ENCODE measurements around the gene CACHD1. TPM values are rescaled to one million over a fixed set of nuclear protein-coding genes. Genes with fewer than 3 reads are reported as not detected.

CACHD1 gene
- total and polyA plus RNA-seq, 2 of the 8 experiments (the other 6 are each of a cell fraction or from before 2014, with no cell fraction given) = 22.2 to 42.5 TPM

- ChIA-PET POLR2A (ENCODE audit: partially characterized antibody) (interaction anchor here (0.6 to 3.6 kb wide), 12 partner anchors 10 to 302 kb away, joined by 3 to 27 read pairs (median 3); no protein-coding TSS in a partner anchor), CTCF (ENCODE audit: partially characterized antibody) (interaction anchor here (1.0 to 1.3 kb wide), 2 partner anchors 19 to 26 kb away, joined by 4 to 6 read pairs; no protein-coding TSS in a partner anchor)
- Histone ChIP-seq H3K56ac (replicated peaks; ENCODE audit: insufficient read length, low read depth, low read length) (peak overlapping the region; percentile 51), H3K79me1 (ENCODE audit: low read depth, low read length) (no peaks in the 10 kb centered on the region; the same call in 1 of the 2 replicates), H3K9me3 (ENCODE audit: insufficient read depth in 2 of 2, low read depth in 1 of 2, low read length in 1 of 2) (no peaks in the 10 kb centered on the region), H2BK120ac (replicated peaks; ENCODE audit: low read depth, low read length) (peak overlapping the region; percentile 4), H3K36me3 (ENCODE audit: control insufficient read depth in 2 of 4, insufficient read depth in 4 of 4, low read length in 3 of 4) (peaks cover 0 to 6% (median 0%) of the 10 kb centered on the region in 4 experiments; a peak in 1 of 8 replicates), H3K9ac (replicated peaks in 1 of 4; ENCODE audit: extremely low read depth in 1 of 4, low read depth in 3 of 4, low read length in 3 of 4) (no peak overlapping the region; a peak in 1 of 7 replicates), H2AK5ac (ENCODE audit: low read depth, low read length) (no peak overlapping the region), H3K18ac (ENCODE audit: extremely low read depth, low read length) (peak overlapping the region; percentile 2; the same call in 1 of the 2 replicates), H3K4ac (replicated peaks; ENCODE audit: insufficient read length, low read depth, low read length) (peak overlapping the region; percentile 48), H2BK20ac (ENCODE audit: low read length) (peak overlapping the region; percentile 40; the same call in 1 of the 2 replicates), H3K14ac (ENCODE audit: insufficient read length) (no peak overlapping the region), H3K27ac (ENCODE audit: low read depth, low read length) (0 out of 2 replicates have a peak overlapping the region, but pooled peaks have one; percentile 12), H2BK15ac (ENCODE audit: low read length) (no peak overlapping the region), H3K79me2 (ENCODE audit: control insufficient read depth in 1 of 2, insufficient read depth in 2 of 2, low read length in 2 of 2) (peaks cover 27 to 70% of the 10 kb centered on the region in 2 experiments), H2BK5ac (ENCODE audit: low read depth, low read length) (peak overlapping the region; percentile 80; the same call in 1 of the 2 replicates), H2AFZ (ENCODE audit: low read length) (no peak overlapping the region), H4K91ac (replicated peaks; ENCODE audit: insufficient read length, low read length) (peak overlapping the region; percentile 80), H4K5ac (ENCODE audit: insufficient read length, low read depth, low read length) (peak overlapping the region; percentile 77), H3K23ac (ENCODE audit: insufficient read length) (no peak overlapping the region), H4K20me1 (replicated peaks in 1 of 2; ENCODE audit: control insufficient read depth in 1 of 2, insufficient read depth in 2 of 2, low read length in 2 of 2) (peaks cover 0 to 13% of the 10 kb centered on the region in 2 experiments), H3K4me3 (ENCODE audit: extremely low read depth in 1 of 4, insufficient read depth in 2 of 4, low read depth in 3 of 4, low read length in 4 of 4) (peak overlapping the region; percentile 7 to 94 (median 44); a peak in 5 of 8 replicates), H3K4me2 (ENCODE audit: insufficient read depth in 1 of 2, low read depth in 2 of 2, low read length in 2 of 2) (peak overlapping the region; percentile 66 to 81), H2BK12ac (ENCODE audit: low read depth, low read length) (no peak overlapping the region), H4K8ac (ENCODE audit: extremely low read depth, insufficient read depth, low read length) (no peak overlapping the region), H3K4me1 (replicated peaks in 1 of 4; ENCODE audit: control insufficient read depth in 3 of 4, insufficient read depth in 4 of 4, low read length in 3 of 4) (peaks cover 14 to 31% (median 21%) of the 10 kb centered on the region in 4 experiments), H3K23me2 (ENCODE audit: low read depth, low read length) (peaks cover 24% of the 10 kb centered on the region), H3K27me3 (replicated peaks in 1 of 4; ENCODE audit: control insufficient read depth in 3 of 4, extremely low read depth in 1 of 4, insufficient read depth in 3 of 4, low read length in 3 of 4) (peaks cover 0 to 7% (median 2%) of the 10 kb centered on the region in 4 experiments; a peak in 3 of 7 replicates)
- FAIRE-seq (peak; percentile 7), DNase-seq (ENCODE audit: low read depth in 1 of 2, low spot score in 2 of 2) (no peak)
- WGBS, 2 experiments (ENCODE audit: extremely low coverage in 1 of 2, insufficient coverage in 1 of 2, insufficient read length in 1 of 2, insufficient replicate concordance in 2 of 2, low coverage in 1 of 2, low lambda C conversion rate in 2 of 2, missing lambda C conversion rate in 1 of 2) = 0% methylated on average over 1 of the region's 1 CpG; no CpG with 5 or more reads in 1 of the 2 experiments
- TF ChIP-seq TAF7 (optimal IDR thresholded peaks at IDR 0.05; ENCODE audit: borderline replicate concordance, low read depth, low read length) (peak; percentile 3), ASH2L (IDR thresholded peaks at IDR 0.05; ENCODE audit: low read length) (peak; percentile 5), SP4 (IDR thresholded peaks at IDR 0.05; ENCODE audit: low read length) (peak; percentile 50; the same call in 1 of the 2 replicates), RBBP5 (IDR thresholded peaks at IDR 0.05; ENCODE audit: borderline replicate concordance, low read depth, low read length) (no peak)
These were observed 3.4 kb downstream of the CACHD1 start for GRCh38 chr1:64473367-64473766.

Measured in H1 (cell line).